ENCODE measurements around the gene SNAPC5.
"Not testable (repeated sequence)": the region's sequence is repeated elsewhere in the genome, so short reads cannot be mapped to it uniquely, and the experiment has no call there.

- not testable (repeated sequence) for TF ChIP-seq POLR2AphosphoS5 (IDR thresholded peaks at IDR 0.05; ENCODE audit: borderline replicate concordance, low read depth, low read length); EZH2 (IDR thresholded peaks at IDR 0.05)
Observed at GRCh38 chr15:66461294-66461693, 36.3 kb downstream of the SNAPC5 start.
